GM12874 (cell line): ENCODE results near the gene ENO2.

ENCODE experiments used
- CTCF ChIP-seq: IDR thresholded peaks from 2 replicates; pipeline ENCODE4 v1.5.1; 2011; ENCODE audit warnings: low read depth, mild to moderate bottlenecking, control low read depth, low read length, moderate library complexity; ENCODE audit not compliant: insufficient read depth

ENO2 gene

GRCh38 chr12:6936636-6937480 is 22.5 kb downstream of the ENO2 start:
- 0 out of 2 replicates have a peak, but pooled peaks have one; percentile 1 for TF ChIP-seq CTCF

GRCh38 chr12:6937481-6938352 is 23.3 kb downstream of the ENO2 start:
- TF ChIP-seq CTCF: peak; percentile 96

- no peak for TF ChIP-seq CTCF
Observed at GRCh38 chr12:6938353-6939190, 24.2 kb downstream of the ENO2 start.

GRCh38 chr12:6939191-6939540 is 24.8 kb downstream of the ENO2 start:
- no peak for TF ChIP-seq CTCF

- TF ChIP-seq CTCF: no peak
Observed at GRCh38 chr12:6941267-6941666, 26.9 kb downstream of the ENO2 start.

GRCh38 chr12:6941782-6942181 is 27.4 kb downstream of the ENO2 start:
- no peak for TF ChIP-seq CTCF

GRCh38 chr12:6942331-6942665 is 27.9 kb downstream of the ENO2 start:
- TF ChIP-seq CTCF: no peak
